ENCODE measurements around the gene BID.

GRCh38 chr22:17817079-17817478 lies 42.8 kb upstream of the BID start:
- TF ChIP-seq POLR2A (IDR thresholded peaks at IDR 0.05; ENCODE audit: low read depth, low read length) (no peak), TAF1 (IDR thresholded peaks at IDR 0.05; ENCODE audit: borderline replicate concordance, low read depth, low read length) (no peak), POLR2AphosphoS5 (IDR thresholded peaks at IDR 0.05; ENCODE audit: low read depth, low read length) (no peak)

Measured in GM12892 (cell line).